Activated CD4-positive, alpha-beta T cell treated with anti-CD3 and anti-CD28 coated beads, Interleukin-2, amount 50 U/mL, for 16 hours (primary cell): ENCODE results near the gene HSPA12A.

ENCODE experiments used
- DNase-seq: peaks from one replicate; pipeline ENCODE4 v3.0.0-alpha.2; 2020

The HSPA12A gene

GRCh38 chr10:116665541-116666125, 76.7 kb downstream of the HSPA12A start:
- no peak for DNase-seq

DNA sequence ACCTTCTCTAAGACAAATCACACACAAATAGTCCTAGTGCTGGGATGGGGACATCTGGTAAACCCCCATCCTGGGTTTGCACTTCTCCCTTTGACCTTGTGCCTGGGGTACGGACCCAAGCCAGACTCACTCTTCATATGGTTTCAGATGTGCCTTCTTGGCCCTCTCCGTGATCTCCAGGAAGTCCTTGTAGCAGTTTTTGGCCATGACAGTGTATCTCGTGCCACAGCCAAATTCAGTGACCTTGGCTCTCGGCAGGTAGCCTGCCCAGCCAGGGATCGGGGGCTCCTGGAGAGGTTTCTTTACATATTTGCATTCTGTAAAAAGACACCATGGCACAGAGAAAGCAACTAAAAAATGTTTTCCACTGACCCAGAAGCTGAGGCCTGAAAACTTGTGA, 77.7 kb downstream of the HSPA12A start:
- no peak for DNase-seq

DNA sequence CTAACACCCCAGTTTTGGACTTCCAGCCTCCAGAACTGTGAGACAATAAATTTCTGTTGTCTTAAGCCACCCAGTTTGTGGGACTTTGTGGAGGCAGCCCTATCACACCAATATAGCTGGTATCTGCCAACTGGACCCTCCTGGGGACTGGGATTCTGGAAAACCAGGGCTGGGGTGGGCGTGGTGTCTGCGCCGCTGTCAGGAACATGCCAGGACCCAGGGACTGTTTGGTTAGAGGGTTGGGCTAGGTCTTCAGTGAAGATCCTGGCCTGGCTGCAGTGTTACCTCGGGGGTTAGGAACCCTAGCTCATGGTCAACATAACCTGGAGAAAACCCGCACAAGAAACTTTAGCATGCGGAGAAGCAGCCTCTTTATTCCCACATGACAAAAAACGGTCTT, 79.0 kb downstream of the HSPA12A start:
- DNase-seq = no peak

GRCh38 chr10:116660860-116661259, 81.5 kb downstream of the HSPA12A start:
- no peak for DNase-seq

GRCh38 chr10:116659049-116659670, 83.2 kb downstream of the HSPA12A start:
- DNase-seq = no peak

GRCh38 chr10:116657863-116658551, 84.4 kb downstream of the HSPA12A start:
- no peak for DNase-seq

GRCh38 chr10:116656044-116656443, 86.3 kb downstream of the HSPA12A start:
- DNase-seq = no peak

DNA sequence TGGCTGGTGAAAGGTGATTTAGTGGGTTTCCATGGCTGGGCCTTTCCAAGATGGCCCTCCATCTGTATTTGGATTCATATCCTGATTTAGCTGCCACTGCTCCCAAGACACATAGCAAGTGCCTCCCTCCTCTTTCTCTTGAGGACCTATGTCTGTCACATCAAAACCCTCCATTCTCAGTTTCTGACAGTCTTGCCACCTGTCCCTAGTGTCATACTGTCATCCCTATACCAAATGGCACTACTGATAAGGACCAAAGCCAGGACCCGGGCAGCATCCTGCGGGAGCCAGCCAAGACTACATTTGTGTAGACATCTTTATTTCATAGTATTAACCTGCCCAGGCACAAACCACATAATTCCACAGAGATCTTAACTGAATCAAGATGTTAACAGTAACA, 86.8 kb downstream of the HSPA12A start:
- DNase-seq = no peak

- DNase-seq = no peak
Observed at GRCh38 chr10:116654816-116655215, 87.5 kb downstream of the HSPA12A start.

DNA sequence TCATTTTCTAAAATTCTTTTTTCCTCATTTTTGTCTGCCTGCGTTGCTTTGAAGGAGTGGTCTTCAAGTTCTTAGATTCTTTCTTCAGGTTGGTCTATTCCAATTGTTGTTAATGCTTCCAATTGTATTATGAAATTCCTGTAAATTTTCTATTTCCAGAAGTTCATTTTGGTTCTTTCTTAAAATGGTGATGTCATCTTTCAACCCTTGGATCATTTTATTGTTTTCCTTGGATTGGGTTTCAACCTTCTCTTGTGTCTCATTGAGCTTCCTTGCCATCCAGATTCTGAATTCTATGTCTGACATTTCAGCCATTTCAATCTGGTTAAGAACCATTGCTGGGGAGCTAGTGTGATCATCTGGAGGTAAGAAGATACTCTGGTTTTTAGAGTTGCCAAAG, 88.5 kb downstream of the HSPA12A start:
- no peak for DNase-seq

DNA sequence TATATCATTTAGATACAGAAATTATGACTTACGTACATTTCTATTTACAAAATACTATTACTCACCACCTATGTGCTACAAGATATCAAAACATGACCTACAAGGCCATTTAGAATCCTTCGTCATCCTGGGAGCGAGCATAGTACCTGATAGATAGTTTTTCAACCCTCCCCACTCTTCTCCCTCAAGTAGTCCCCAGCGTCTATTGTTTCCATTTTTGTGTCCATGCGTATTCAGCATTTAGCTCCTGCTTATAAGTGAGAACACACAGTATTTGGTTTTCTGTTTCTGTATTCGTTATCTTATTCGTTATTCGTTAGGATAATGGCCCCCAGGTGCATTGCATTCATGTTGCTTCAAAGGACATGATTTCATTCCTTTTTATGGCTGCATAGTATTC, 93.5 kb downstream of the HSPA12A start:
- no peak for DNase-seq

DNA sequence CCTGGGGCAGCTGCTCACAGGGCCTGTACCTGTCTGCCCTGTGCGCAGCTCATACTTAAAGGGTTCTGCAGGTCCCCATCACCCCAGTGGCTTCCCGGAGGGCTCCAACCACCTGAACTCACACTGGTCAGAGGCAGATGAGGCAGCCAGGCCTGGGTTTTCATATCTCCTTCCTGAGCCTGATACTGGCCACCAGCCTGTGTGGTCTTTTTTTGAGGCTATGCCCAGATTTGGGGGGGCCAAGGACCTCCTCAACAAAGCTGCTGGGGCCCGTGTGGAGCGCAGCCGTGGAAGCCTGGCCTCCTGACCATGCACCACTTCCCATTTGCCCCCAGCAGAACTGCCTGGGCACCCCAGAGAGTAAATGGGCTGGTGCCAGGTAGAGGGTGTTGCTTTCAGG, 95.9 kb downstream of the HSPA12A start:
- no peak for DNase-seq

GRCh38 chr10:116637830-116638229, 104.5 kb downstream of the HSPA12A start:
- DNase-seq = no peak

GRCh38 chr10:116636976-116637375, 105.4 kb downstream of the HSPA12A start:
- DNase-seq = no peak

DNA sequence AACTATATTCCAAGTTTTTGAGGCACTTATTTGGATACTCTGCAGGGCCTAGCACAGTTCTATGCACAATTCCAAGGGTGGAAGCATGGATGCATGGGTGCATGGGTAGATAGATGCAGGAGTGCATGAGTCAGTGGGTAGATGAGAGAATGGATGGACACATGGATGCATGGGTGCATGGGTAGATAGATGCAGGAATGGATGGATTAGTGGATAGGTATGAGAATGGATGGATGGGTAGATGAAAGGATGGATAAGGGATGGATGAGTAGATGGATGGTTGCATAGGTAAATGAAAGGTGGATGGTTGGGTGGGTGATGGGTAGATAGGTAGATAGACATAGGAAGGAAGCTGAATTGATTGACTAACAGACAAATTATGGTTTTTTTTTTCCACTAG, 106.0 kb downstream of the HSPA12A start:
- no peak for DNase-seq

DNA sequence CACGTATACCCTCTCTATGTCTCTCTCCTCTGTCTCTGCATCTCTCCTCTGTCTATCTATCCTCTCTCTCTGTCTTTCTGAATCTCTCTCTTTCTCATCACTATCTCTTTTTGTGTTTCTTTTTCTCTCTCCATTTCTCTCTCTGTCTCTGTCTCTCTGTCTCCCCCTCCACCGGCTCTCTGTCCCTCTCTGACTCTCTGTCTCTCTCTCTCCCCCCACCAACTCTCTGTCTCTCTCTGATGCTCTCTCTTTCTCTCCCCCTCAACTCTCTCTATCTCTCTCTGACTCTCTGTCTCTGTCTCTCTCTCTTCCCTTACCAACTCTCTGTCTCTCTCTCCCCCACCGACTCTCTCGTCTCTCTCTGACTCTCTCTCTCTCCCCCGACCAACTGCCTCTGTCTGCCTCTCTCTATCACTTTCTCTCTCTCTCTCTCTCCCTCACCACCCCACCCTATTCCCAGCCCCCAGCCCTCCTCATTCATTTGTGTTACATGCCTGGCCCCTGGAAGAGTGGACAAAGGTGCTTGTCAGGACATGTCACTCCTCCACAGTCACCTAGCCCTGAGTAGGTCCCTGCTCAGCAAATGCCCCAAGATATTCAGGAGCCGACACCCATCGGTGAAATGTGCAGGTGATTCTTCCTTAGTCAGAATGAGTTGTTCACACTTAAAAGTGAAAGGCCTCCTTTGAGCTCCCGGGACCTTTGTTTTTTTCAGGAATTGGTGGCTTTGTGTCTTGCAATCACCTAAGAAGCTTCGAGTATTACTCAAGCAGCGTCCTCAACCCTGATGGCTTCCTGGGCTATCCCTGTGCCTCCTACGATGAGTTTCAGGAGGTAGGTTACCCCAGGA, 108.0 kb downstream of the HSPA12A start:
- no peak for DNase-seq

DNA sequence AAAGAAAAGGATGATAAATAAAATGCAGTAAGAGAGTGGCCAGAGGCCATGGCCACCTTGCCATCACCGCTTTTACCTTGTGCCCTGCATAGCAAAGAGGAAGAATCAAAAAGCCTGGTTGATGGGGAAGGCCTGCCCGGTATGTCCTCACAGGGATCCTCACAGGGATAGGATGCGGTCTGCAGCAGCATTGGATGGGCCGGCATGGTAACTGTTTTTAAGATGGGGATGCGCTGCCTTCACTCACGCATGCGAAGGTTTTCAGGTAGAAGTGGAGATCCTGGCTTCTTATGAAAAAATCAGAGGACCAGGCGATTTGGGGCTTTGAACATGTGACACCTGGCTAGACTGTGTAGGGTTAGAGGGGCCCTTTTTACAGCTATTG, 109.2 kb downstream of the HSPA12A start:
- DNase-seq = no peak

DNA sequence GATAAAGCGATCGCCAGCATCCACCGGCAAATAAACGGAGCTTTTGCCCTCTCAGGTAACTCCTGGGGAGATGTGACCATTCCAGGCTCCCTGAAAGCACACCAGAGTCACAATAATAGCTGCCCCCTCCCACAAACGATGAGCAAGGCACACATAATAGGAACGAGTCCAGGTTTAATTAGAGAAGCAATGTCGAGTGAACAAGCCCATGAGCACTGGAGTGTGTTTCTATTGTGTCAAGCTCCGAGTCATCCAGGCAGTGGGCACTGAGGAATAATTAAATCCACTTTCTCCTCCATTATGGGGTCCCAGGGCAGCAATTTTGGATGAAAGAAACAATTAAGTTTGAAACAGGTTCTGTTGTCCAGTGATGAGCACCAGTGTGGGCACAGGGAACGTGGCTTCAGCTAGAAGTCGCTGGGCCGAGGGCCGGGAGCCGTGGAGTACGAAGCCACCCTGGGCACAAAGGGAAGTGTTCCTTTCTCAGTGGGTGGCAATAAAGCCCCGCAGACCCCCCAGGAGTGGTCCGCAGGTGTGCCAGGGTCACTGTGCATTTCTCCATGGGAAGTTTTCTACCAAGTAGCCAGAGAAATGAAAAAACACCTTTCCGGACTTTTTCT, 109.7 kb downstream of the HSPA12A start:
- no peak for DNase-seq

DNA sequence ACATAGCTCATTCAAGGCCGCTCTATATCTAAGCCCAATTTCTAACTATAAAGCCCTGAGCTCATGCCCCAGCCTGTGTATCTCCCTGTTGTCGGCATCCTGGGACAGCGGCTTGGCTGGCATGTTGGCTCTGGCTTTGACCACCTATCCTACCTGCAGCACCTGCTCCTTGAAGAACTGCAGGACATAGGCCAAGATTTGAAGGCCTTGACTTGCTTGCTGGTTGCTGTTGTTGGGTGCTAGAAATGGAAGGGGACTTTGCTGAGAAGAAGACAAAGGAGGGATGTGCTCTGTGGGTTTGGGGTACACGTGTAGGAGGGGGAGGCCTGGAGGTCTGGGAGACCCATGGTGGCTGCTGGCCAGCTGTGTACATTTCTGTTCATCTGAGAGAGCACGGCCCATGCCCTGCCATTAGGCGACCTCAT, 110.5 kb downstream of the HSPA12A start:
- no peak for DNase-seq

- DNase-seq = no peak
Observed at GRCh38 chr10:116630020-116630419, 112.3 kb downstream of the HSPA12A start.

GRCh38 chr10:116629340-116629739, 113.0 kb downstream of the HSPA12A start:
- no peak for DNase-seq

DNA sequence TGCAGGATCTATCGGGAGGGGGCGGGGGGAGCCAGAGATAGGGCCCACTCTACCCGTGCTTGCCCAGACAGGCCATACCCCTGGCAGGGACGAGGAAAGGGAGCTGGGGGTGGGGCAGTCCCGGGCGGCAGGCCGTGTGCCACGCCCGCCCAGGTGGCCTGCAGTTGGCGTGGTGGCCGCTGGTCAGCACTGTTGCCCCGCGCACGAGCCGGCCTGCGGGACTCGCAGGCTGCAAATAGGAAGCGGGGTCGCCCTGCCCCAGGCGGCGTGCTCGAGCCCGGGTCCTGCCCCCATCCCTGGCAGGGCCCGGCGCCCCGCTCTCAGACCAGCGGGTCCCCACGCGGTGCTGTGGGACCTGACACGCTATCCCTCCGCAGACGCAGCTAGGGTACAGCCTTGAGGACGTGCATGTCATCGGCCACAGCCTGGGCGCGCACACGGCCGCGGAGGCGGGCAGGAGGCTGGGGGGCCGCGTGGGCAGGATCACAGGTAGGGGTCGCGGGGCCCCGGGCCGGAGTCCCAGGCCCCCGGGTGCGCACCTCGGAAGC, 114.9 kb downstream of the HSPA12A start:
- DNase-seq = no peak

- no peak for DNase-seq
Observed at GRCh38 chr10:116626815-116627214, 115.6 kb downstream of the HSPA12A start.
